A549 treated with RU486 at 1 μM for 4 hours (cell line): ENCODE data around the gene PNISR. TPM values are rescaled to one million over a fixed set of nuclear protein-coding genes. Genes with fewer than 3 reads are reported as not detected.

ENCODE experiments used
- total RNA-seq: library from RNA; stranded (reverse); fragments of 200-300 nt; extraction: Qiagen RNA extraction; gene quantifications from 5 replicates; pipeline ENCODE4 v1.2.3, GENCODE V29; 2022; ENCODE audit warnings: low read depth

The PNISR gene
- 17.7 to 31.1 TPM (median 28.0 TPM) in 5 replicates for total RNA-seq

DNA sequence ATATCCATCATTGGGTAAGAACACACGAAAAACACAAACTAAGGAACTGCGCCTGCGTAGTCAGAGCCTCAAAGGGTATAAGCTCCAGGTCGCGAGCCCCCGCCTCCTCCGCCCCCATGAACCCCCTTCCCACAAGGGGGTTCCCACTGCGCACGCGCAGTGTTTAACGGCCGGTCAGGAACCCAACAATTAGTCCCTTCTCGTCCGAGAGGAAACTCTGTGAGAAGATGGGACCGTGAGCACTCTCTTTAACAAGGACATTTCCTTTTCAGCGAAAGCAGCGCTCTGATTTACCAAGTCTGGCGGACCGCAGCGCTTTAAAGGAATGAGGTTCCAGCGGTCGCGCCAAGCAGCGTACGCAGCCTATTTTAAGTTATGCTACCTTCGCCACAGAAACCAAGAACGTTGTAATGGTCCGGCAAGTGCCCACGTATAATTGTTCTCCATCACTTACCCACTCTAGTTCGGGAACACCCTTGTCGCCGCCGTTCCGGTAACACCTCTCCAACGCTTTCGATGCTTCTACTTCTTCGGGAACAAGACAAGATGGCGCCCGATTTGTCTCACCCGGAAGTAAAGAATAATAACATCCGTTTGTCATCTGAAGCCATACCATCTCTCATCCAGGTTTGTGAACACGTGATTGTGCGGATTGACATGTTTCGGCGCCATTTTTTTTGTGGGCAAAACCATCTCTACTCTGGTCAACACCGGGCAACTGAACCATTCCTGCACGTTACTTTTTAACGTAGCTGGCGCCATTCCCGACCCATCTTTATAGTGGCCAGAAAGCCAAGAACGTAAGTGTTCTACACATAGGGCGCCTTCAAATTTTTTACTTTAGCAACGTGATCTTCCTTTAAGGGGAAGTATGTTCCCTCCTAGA, at the start of gene PNISR:
Gene PNISR (minus strand): TSS at position 548 of the 886 bp plus-strand sequence. CDS start 10,649 bp downstream, outside the sequence.

DNA sequence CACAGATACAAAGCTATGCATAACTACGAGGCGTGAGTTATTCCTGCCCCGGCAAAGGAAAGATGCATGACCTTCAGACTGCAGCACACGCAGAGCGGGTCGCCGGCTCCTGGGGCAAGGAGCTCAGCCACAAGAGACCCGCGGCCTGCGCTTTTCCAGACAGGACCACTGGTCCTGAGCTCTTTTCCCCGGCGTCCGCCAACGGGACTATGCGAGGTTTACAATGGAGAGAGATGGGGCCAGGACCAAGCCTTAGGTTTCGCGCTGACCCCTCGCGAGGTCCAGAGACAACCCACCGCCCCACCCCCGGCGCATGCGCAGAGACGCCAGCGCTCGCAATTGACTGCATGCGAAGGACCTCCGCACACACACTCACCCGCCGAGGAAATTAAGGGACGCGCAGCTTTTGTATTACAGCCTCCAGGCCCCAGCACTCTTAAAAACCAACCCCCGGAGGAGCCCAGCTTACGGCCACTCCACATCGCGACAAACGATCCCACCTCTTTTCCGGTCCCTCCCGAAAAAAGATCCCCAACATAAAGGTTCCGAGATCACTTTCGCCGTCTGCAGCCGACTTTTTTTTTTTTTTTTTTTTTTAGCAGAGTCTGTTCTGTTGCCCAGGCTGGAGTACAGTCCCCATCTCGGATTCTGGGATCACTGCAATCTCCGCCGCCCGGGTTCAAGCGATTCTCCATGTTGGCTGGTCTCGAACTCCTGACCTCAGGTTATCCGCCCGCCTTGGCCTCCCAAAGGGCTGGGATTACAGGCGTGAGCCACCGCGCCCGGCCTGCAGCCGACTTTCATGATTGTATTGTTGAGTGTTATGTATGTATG, 31.2 kb downstream of the PNISR start, which contains the start of gene COQ3:
Gene COQ3 (minus strand): TSS at position 498 of the 834 bp plus-strand sequence. CDS start 16 bp downstream, at position 482.

DNA sequence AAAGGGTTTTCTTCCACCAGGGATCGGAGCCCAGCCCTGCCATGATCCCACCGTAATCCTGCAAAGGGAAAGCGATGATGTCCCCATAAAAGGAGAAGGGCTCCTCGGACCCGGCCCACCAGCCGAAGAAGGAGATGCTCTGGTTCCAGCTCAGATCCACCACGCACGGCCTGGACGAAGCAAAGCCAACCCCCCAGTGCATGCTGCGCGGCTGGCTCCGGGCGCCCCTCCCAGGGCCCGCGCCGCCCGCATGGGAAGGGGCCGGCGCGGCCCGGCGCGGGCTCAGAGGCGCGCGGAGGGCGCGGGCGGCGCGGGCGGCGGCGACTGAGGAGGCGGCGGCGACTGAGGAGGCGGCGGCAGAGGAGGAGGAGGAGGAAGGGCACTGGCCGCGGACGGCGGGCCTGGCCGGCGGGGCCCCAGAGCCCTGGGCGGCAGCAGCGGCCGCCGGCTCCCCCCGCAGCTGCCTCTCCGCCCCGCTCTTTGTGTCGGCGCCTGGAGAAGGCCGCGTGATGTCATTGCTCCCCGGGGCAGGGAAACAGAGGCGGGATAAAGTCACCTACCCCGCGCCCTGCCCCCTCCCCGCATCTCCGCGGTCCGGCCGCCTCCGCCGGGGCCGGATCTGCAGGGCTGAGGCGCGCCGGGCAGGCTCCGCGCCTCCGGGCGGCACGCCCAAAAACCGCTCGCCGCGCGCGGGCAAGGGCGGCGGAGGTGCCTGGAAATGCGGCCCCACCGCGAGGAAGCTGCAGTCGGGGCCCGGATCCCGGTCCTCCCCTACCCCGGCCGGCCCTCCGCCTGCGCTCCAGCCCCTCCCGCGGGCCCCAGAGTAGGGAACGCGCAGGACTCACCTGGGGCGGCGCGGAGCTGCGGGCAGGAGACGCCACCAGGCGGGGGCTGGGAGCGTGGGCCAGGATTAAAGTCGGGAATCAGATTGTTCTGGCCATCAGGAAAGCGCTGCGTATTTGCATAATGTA, 75.7 kb downstream of the PNISR start, which contains the start of gene FAXC:
Gene FAXC (minus strand): TSS at position 504 of the 971 bp plus-strand sequence. CDS start 302 bp downstream, at position 202.

Other genes with a start within 250 kb of the PNISR start
- gene FAXC, start 75.6 kb downstream of the PNISR start, total RNA-seq: 5.1 to 7.1 TPM (median 6.7 TPM) in 5 replicates
- gene COQ3, start 31.1 kb downstream of the PNISR start, total RNA-seq: 10.4 to 12.1 TPM (median 11.6 TPM) in 5 replicates
- gene USP45, start 90.1 kb upstream of the PNISR start, total RNA-seq: 2.7 to 6.4 TPM (median 5.1 TPM) in 5 replicates
- gene CCNC, start 143.4 kb upstream of the PNISR start, total RNA-seq: 23.3 to 37.7 TPM (median 30.9 TPM) in 5 replicates
- 0.67 to 1.3 TPM (median 1.1 TPM) in 5 replicates for gene PRDM13, start 181.5 kb upstream of the PNISR start, total RNA-seq